Endothelial cell of umbilical vein (primary cell): ENCODE measurements around the gene PLXNB2. TPM values are rescaled to one million over a fixed set of nuclear protein-coding genes. Genes with fewer than 3 reads are reported as not detected.

ENCODE experiments used
- BruUV-seq: library from RNA; stranded (reverse); fragments of 400-500 nt; replicated peaks from 2 replicates; lab custom pipeline; 2021; lab: Mats Ljungman, UMichigan
- CTCF ChIA-PET: fragments of 300-600, 350-600 bp; sonication (Branson Sonifier 250); formaldehyde crosslinking; loops from one replicate; lab custom pipeline; 2021; ENCODE audit warnings: antibody characterized with exemption, inconsistent platforms; lab: Charles Lee
- POLR2A ChIA-PET: fragments of 300-600, 350-600 bp; sonication (Branson Sonifier 250); formaldehyde crosslinking; loops from one replicate; lab custom pipeline; 2021; ENCODE audit warnings: antibody characterized with exemption, inconsistent platforms; lab: Charles Lee
- DNase-seq: peaks from one replicate; pipeline ENCODE4 v3.0.0-alpha.2; 2011; ENCODE audit warnings: low read depth, low spot score
- FAIRE-seq: peaks from 2 replicates; lab custom pipeline; 2011; peaks lifted over from hg19 to GRCh38; lab: Jason Lieb, UNC
- H2AFZ ChIP-seq: 2 replicates; pipeline ENCODE4 v1.6.0; 2012; ENCODE audit warnings: low read depth, low read length, control low read depth, inconsistent platforms
- H3K27ac ChIP-seq: 2 replicates; pipeline ENCODE4 v1.5.1; 2011; ENCODE audit warnings: low read depth, mild to moderate bottlenecking, control low read depth, low read length, moderate library complexity; ENCODE audit not compliant: insufficient read depth
- H3K27me3 ChIP-seq, 2 experiments: 2 replicates each; pipeline versions ENCODE4 v1.6.0 to v1.6.1; 2011; ENCODE audit warnings: low read length in 2 of 2, mixed read lengths in 1 of 2; ENCODE audit not compliant: control insufficient read depth in 2 of 2, insufficient read depth in 2 of 2
- H3K36me3 ChIP-seq, 2 experiments: 2 replicates in 1 of 2; 3 replicates in 1 of 2; pipeline ENCODE4 v1.5.1; 2011; ENCODE audit warnings: low read length in 2 of 2, mild to moderate bottlenecking in 1 of 2, moderate library complexity in 1 of 2; ENCODE audit not compliant: control insufficient read depth in 2 of 2, insufficient read depth in 2 of 2; ENCODE audit errors: extremely low read depth in 1 of 2
- H3K4me1 ChIP-seq: 3 replicates; pipeline ENCODE4 v1.5.1; 2011; ENCODE audit warnings: mild to moderate bottlenecking, low read length; ENCODE audit not compliant: control insufficient read depth, insufficient read depth; ENCODE audit errors: extremely low read depth
- H3K4me2 ChIP-seq: 2 replicates; pipeline ENCODE4 v1.6.1; 2011; ENCODE audit warnings: low read length, control low read depth, mixed read lengths; ENCODE audit not compliant: insufficient read depth
- H3K4me3 ChIP-seq, 3 experiments: fragments of 200-600 bp in 1 of 3; sonication (generic), shearing (Covaris generic) in 1 of 3; replicated peaks in 1 of 3; 2 replicates each; pipeline ENCODE4 v1.5.1; 2011 to 2016; ENCODE audit warnings: control low read depth in 3 of 3, low read length in 3 of 3, mild to moderate bottlenecking in 2 of 3, inconsistent platforms in 1 of 3, low read depth in 1 of 3, moderate library complexity in 1 of 3; ENCODE audit not compliant: insufficient read depth in 1 of 3
- H3K79me2 ChIP-seq: 2 replicates; pipeline ENCODE4 v1.6.0; 2012; ENCODE audit warnings: low read length, inconsistent platforms; ENCODE audit not compliant: control insufficient read depth, insufficient read depth
- H3K9ac ChIP-seq: replicated peaks from 2 replicates; pipeline ENCODE3; 2011; ENCODE audit warnings: low read length, control low read depth; ENCODE audit not compliant: insufficient read depth; ENCODE audit errors: extremely low read depth
- H3K9me1 ChIP-seq: replicated peaks from 3 replicates; pipeline ENCODE4 v1.6.0; 2011; ENCODE audit warnings: mild to moderate bottlenecking, low read length; ENCODE audit not compliant: control insufficient read depth, insufficient read depth; ENCODE audit errors: extremely low read depth
- H3K9me3 ChIP-seq: replicated peaks from 2 replicates; pipeline ENCODE4 v1.5.1; 2012; ENCODE audit warnings: low read length, inconsistent platforms; ENCODE audit not compliant: control insufficient read depth, insufficient read depth
- H4K20me1 ChIP-seq: replicated peaks from 2 replicates; pipeline ENCODE3; 2011; ENCODE audit warnings: mild to moderate bottlenecking, low read length; ENCODE audit not compliant: control insufficient read depth, insufficient read depth; ENCODE audit errors: extremely low read depth
- EZH2 ChIP-seq: IDR thresholded peaks from 2 replicates; pipeline ENCODE4 v1.6.1; 2012; ENCODE audit warnings: borderline replicate concordance, low read depth, mild to moderate bottlenecking, moderate library complexity, low read length, inconsistent platforms; ENCODE audit not compliant: severe bottlenecking
- GATA2 ChIP-seq: IDR thresholded peaks from 2 replicates; pipeline ENCODE4 v1.7.0; 2011; ENCODE audit warnings: low read depth, mild to moderate bottlenecking, moderate library complexity, mixed read lengths, low read length; ENCODE audit not compliant: insufficient read length, insufficient read depth
- JUN ChIP-seq: IDR thresholded peaks from 2 replicates; pipeline ENCODE4 v1.6.1; 2011; ENCODE audit warnings: borderline replicate concordance, low read depth; ENCODE audit not compliant: insufficient read length, insufficient read depth
- dilution Hi-C: fragments of 300-500 bp; cut with MboI; formaldehyde crosslinking; loops from one replicate; pipeline ENCODE4 v1.15.0; 2019; ENCODE audit warnings: low sequenced_read_pairs; ENCODE audit not compliant: extremely low pct_ligation_motif_present
- intact Hi-C: fragments of 100-400 bp; cut with micrococcal nuclease; formaldehyde crosslinking; loops from one replicate; pipeline ENCODE4 v1.10.0; 2022
- polyA plus RNA-seq, 4 experiments: library from polyadenylated mRNA; depleted of rRNA in 3 of 4; stranded (reverse) in 3 of 4; unstranded in 1 of 4; fragments of >200 nt; gene quantifications; 2 replicates each; pipeline versions ENCODE4 v1.2.1 to v1.2.3, GENCODE V29; 2011 to 2012; ENCODE audit warnings: missing spikeins in 1 of 4
- total RNA-seq: library from RNA; stranded (reverse); gene quantifications from 2 replicates; pipeline ENCODE4 v1.2.3, GENCODE V29; 2021

Gene PLXNB2
- total and polyA plus RNA-seq, 2 donors (not counting 3 experiments of a cell fraction or from before 2014, with no cell fraction given): 82.3 to 139 TPM

- no peaks in the 10 kb centered on the region for H3K9me3 ChIP-seq
- dilution Hi-C loops (no loop called here), intact Hi-C loops (no loop called here)
- H3K4me3 ChIP-seq: no peak overlapping the region
- no peaks in the 10 kb centered on the region for H3K79me2 ChIP-seq
- H2AFZ ChIP-seq: no peak overlapping the region
- H3K4me1 ChIP-seq: peaks cover 13% of the 10 kb centered on the region
- H3K4me2 ChIP-seq: no peak overlapping the region
- POLR2A ChIA-PET: no interaction called here
- no peaks in the 10 kb centered on the region for H3K9me1 ChIP-seq
- DNase-seq (no peak), FAIRE-seq (no peak)
- H4K20me1 ChIP-seq: no peaks in the 10 kb centered on the region
- H3K27me3 ChIP-seq: no peaks in the 10 kb centered on the region
- no peak overlapping the region for H3K27ac ChIP-seq
- H3K36me3 ChIP-seq: no peaks in the 10 kb centered on the region
- CTCF ChIA-PET: no interaction called here
- TF ChIP-seq JUN: no peak
- no peak for TF ChIP-seq EZH2
- H3K9ac ChIP-seq: no peak overlapping the region
- BruUV-seq: no TSS peak
Measured at GRCh38 chr22:50313600-50313999, 6.2 kb upstream of the PLXNB2 start.

GRCh38 chr22:50313021-50313420 is 5.6 kb upstream of the PLXNB2 start:
- CTCF ChIA-PET: no interaction called here

More at GRCh38 chr22:50313021-50313420, 5.6 kb upstream of the PLXNB2 start:
- Histone ChIP-seq H3K9me3 (no peaks in the 10 kb centered on the region), H3K9me1 (no peaks in the 10 kb centered on the region), H3K79me2 (no peaks in the 10 kb centered on the region), H3K4me1 (peaks cover 18% of the 10 kb centered on the region), H3K4me2 (no peak overlapping the region), H3K4me3 (no peak overlapping the region), H3K27ac (no peak overlapping the region), H2AFZ (no peak overlapping the region), H3K9ac (no peak overlapping the region), H3K36me3 (no peaks in the 10 kb centered on the region), H4K20me1 (no peaks in the 10 kb centered on the region), H3K27me3 (no peaks in the 10 kb centered on the region)
- FAIRE-seq (no peak), DNase-seq (no peak)
- TF ChIP-seq EZH2 (no peak), GATA2 (no peak), JUN (no peak)
- dilution Hi-C loops: no loop called here
- no TSS peak for BruUV-seq
- POLR2A ChIA-PET: no interaction called here
- intact Hi-C loops: no loop called here
